Right renal pelvis (tissue), 4 donors: ENCODE results near the gene EGFL8. TPM values are rescaled to one million over a fixed set of nuclear protein-coding genes. Genes with fewer than 3 reads are reported as not detected.

Experiments used
- DNase-seq, 4 donors: peaks; one replicate each; pipeline ENCODE4 v3.0.0-alpha.2; 2013; ENCODE audit warnings: low read depth in 4 of 4, low spot score in 3 of 4, missing footprints in 1 of 4
- polyA plus RNA-seq, 4 donors: library from polyadenylated mRNA; unstranded; fragments of 120-200 nt; gene quantifications; one replicate each; pipeline ENCODE4 v1.2.1, GENCODE V29; 2013; ENCODE audit not compliant: insufficient read length in 4 of 4

The EGFL8 gene
- polyA plus RNA-seq, 4 donors, result 24.6 to 31.6 (median 27.0) TPM

DNA sequence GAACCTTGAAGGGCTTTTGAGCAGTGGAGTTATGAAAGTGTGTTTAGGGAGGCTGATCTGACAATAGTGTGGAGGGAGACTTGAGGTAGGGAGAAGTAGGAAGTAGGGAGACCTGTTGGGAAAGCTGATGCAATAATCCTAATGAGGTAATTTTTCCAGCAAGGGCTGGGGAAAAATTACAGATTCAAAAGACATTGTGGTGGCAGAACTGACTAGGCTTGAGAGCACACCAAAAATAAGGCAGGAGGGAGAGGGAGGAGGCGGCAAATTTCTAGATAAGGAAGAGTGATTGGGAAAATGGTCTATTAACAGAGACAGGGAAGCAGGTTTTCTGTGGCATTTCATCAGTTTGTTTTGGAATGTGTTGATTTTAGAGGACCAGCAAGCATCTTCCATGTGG is 18.1 kb upstream of the EGFL8 start:
- DNase-seq, result no peak

- no peak for DNase-seq
Measured at GRCh38 chr6:32146687-32147086, 17.7 kb upstream of the EGFL8 start.

- DNase-seq, result no peak
Measured at GRCh38 chr6:32147401-32148132, 16.8 kb upstream of the EGFL8 start.

DNA sequence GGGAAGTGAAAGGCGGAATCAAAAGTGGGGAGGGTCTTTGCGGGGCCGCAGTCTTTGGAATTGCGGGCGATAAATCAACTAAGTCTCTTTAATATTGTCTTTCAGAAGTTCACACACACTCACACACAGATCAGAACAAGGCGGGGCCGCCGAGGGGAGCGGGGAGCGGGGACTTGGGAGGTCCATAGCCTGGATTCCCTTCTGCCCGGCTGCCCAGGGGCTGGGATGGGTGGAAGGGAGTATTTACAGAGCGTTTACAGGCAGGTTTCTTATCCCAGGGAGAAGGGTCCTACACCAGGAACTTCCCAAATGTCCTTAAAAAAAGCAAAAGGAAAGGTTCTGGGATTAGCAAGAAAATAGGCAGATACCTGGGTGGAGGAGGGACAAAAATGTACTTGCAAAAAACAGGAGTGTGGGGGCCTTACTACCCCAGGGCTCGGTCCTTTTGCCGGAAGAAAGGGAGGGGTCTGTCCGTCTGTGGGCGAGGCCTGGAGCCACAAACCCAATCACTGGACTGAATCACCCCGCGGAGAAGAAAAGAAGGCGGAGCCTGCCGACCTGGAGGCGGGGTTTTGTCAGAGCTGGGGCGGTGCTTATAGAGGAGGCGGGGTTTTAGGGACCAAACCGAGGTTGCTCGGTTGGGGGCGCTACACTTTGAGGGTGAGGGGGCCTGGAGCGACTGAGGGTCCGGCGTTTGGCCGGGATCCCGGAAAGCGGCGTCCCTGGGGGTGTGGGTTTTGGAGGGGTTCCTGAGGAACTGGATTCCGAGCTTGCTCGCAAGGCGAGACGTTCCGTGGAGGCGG is 15.9 kb upstream of the EGFL8 start:
- peak in 1 of 4 donors; percentile 75 for DNase-seq

DNA sequence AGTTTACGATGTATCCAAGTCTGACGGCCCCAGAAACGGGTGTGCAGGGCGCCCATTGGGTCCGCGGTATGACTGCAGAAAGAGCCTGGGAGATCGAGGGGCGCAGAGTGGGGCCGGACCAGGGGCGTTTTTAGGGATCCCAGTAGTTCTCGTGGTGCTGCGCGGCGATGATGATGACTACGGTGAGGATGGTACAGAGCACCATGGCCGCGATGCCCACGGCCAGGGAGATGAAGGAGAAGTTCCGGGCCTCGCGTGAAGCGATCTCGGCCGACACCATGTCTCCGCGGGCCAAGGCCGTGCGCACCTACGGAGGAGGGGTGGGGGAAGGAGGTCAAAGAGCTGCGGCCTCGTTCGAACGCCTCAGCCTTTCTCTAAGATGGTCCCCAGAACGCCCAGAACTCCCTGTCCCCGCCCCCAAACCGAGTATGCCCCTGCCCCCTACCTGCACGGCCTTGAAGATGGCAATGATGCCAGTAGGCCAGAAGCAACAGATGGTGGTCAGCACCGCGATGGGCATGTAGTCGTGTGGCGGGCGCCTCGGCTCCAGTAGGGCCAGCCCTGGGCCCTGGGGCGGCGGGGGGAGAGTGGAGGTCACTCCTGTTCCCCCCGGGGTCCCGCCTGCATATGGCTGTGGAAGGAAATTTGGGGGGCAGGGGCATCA is 15.2 kb upstream of the EGFL8 start:
- DNase-seq, result no peak

- DNase-seq, result no peak
Measured at GRCh38 chr6:32149932-32150870, 14.2 kb upstream of the EGFL8 start.

DNA sequence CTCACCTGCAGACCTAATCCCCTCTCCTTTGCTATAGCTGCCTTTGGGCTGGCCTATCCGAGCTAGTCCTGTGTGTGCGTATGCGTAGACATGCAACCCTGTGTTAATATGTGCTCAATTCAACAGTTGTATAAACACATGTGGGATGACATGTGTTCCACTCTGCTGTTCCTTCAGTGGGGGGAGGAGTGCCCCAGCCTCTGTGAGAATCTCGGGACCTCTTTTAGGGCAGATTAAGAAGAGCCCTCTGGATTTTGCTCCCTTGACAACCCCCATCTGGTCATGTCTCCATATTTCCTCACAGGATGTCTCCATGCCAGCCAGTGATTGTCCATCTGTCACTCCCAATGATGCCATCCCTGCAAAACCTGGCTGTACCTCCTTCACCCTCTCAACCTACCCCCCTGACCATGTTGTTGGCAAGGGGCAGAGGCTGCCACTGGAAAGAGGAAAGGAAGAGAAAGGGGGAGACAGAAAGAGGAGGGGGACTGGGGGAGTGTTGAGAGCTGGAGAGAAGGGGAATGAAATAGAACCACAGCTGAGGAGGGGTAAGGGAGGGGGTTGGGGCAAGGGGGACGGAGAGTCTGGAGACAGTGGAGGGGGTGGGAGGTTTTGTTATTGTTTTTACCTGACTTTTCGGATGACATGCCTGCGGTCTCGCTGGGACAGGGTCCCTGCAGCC is 13.1 kb upstream of the EGFL8 start:
- DNase-seq, result no peak

GRCh38 chr6:32151863-32152768 is 12.3 kb upstream of the EGFL8 start, which contains the start of gene PRRT1:
Gene PRRT1, minus strand, starts transcription at chr6:32151939. Its CDS starts 112 bp downstream, at chr6:32151827.
- no peak for DNase-seq

- DNase-seq, result no peak
Measured at GRCh38 chr6:32152769-32153563, 11.4 kb upstream of the EGFL8 start.

DNA sequence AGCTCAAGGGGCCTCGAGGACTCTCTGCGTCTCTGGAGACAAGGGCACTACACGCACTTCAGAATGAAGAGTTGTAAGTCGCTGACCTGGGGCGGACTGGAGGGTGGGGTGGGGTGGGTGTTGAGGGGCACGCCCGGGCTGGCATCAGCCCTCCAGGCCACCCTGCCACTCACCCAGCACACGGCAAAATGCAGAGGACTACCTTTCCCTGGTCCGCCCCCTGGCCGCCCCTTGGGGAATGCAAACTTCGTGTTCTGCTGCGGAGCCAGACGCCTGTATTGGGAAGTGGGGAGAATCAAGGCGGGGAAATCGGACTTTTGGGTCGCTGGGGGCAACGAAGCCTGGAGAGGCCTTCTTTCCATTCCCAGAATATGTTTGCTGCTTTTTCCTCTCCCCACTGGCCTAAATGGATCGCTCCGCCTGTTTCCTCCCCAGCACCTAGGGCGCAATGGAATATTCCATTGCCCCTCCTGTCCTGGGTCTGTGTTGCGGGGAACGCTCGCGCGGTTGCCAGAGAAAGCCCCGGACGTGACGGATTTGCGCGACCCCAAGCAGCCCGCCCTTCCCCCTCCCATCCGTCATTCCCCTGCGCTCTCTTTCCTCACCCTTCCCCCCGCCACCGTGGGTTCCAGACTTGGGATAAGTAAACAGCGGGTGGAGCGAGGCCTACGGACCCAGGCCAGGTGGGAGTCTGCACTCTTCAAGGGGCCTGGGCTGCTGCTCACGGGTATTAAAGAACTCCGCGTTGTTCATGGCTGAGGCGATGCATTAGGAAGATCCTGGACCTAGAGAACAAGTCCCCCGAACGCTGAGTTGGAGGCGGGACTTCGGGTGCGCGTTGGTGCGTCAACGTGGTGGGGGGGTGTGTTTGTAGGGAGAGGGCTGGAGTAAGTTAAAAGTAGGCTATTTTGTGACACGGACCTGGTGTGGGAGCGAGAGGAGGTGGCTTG is 10.6 kb upstream of the EGFL8 start, which contains the start of gene PPT2:
Gene PPT2 (plus strand): TSS at position 578 of the 950 bp plus-strand sequence. CDS start 454 bp downstream, outside the sequence.
- DNase-seq, result peak; percentile 89 to 95 (median 92)

GRCh38 chr6:32154514-32155161 is 9.8 kb upstream of the EGFL8 start:
- peak in 1 of 4 donors; percentile 60 for DNase-seq

GRCh38 chr6:32156891-32157290 is 7.5 kb upstream of the EGFL8 start:
- DNase-seq, result no peak

GRCh38 chr6:32158052-32158451 is 6.3 kb upstream of the EGFL8 start:
- no peak for DNase-seq

DNA sequence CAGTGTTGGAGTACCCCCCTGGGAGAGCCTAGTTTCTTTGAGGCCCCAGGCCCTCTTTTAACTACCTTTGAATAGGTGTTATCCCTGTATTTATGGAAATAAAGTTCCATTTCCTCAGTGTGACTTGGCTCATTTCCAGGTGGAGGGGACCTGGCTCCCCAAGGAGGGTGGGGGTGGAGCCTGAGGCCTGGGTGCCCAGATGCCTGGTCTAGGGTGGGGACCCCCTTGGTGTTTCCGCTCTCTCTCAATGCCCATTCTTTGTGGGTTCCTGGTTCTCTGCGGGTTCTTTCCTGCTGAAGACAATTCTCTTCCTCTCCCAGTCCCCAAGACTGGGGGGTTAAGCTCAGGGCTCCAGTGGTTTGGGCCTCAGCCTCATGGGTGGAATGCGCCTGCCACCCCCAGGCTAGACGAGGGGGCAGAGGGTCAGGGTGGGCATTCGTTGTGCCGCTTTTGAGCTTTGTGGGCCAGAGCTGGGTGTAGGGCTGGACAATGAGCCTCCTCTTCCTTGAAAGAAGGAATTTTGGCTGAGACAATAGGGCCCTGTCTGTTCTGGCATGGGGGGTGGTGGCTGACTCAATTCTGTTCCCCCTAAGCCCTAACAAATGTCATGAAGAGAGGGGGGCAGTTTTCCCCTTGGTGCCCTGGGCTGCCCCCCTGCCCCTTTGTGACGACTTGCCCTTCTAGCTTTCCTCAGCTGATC is 686 bp upstream of the EGFL8 start:
- no peak for DNase-seq

DNA sequence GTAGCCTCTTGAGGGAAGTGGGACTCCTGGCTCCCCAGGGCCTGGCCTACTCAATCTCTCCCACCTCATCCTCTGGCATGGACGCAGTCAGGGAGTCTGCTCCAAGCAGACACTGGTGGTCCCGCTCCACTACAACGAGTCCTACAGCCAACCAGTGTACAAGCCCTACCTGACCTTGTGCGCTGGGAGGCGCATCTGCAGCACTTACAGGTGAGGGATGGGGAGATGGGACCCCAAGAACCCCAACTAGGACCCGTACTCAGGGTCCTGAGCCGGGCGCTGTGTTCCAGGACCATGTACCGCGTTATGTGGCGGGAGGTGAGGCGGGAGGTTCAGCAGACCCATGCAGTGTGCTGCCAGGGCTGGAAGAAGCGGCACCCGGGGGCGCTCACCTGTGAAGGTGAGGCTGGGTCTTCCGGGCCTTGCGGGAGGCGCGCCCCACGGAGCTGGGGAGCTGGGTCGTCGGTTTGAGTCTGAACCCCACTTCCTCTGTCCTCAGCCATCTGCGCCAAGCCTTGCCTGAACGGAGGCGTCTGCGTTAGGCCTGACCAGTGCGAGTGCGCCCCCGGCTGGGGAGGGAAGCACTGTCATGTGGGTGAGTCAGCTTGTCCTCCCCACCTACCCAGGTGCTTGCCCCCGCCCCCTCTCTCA is 2.1 kb downstream of the EGFL8 start:
- no peak for DNase-seq
